ENCODE measurements around the gene KLHDC9.
"Not testable (repeated sequence)": the region's sequence is repeated elsewhere in the genome, so short reads cannot be mapped to it uniquely, and the experiment has no call there.

The KLHDC9 gene

GRCh38 chr1:161098210-161099068, at the start of gene KLHDC9:
KLHDC9 (plus strand) TSS chr1:161098361; CDS start chr1:161098536, 175 bp downstream.
- peak; percentile 26 for DNase-seq (ENCODE audit: low read depth)

- DNase-seq (ENCODE audit: low read depth), result no peak
These were observed 49.0 kb upstream of the KLHDC9 start for GRCh38 chr1:161048949-161049722.

- no peak for DNase-seq (ENCODE audit: low read depth)
These were observed 46.9 kb upstream of the KLHDC9 start for GRCh38 chr1:161051219-161051618.

GRCh38 chr1:161052899-161053298, 45.3 kb upstream of the KLHDC9 start:
- DNase-seq (ENCODE audit: low read depth), result no peak

- DNase-seq (ENCODE audit: low read depth), result no peak
These were observed 43.9 kb upstream of the KLHDC9 start for GRCh38 chr1:161054232-161054631.

- DNase-seq (ENCODE audit: low read depth), result no peak
These were observed 43.4 kb upstream of the KLHDC9 start for GRCh38 chr1:161054805-161055204.

- DNase-seq (ENCODE audit: low read depth), result no peak
These were observed 38.9 kb upstream of the KLHDC9 start for GRCh38 chr1:161059293-161059692.

- DNase-seq (ENCODE audit: low read depth), result no peak
These were observed 36.7 kb upstream of the KLHDC9 start for GRCh38 chr1:161061419-161061818.

- not testable (repeated sequence) for DNase-seq (ENCODE audit: low read depth)
These were observed 34.2 kb upstream of the KLHDC9 start for GRCh38 chr1:161063936-161064335.

GRCh38 chr1:161065681-161066080, 32.5 kb upstream of the KLHDC9 start:
- DNase-seq (ENCODE audit: low read depth), result not testable (repeated sequence)

GRCh38 chr1:161066694-161067093, 31.5 kb upstream of the KLHDC9 start:
- DNase-seq (ENCODE audit: low read depth), result no peak

GRCh38 chr1:161068306-161069234, 29.6 kb upstream of the KLHDC9 start:
- DNase-seq (ENCODE audit: low read depth), result peak; percentile 67

GRCh38 chr1:161069241-161069640, 28.9 kb upstream of the KLHDC9 start:
- no peak for DNase-seq (ENCODE audit: low read depth)

GRCh38 chr1:161069731-161070270, 28.4 kb upstream of the KLHDC9 start, which contains the start of gene ARHGAP30:
ARHGAP30 (minus strand) TSS chr1:161069891; CDS start chr1:161069624, 267 bp downstream.
- DNase-seq (ENCODE audit: low read depth), result peak; percentile 63

- DNase-seq (ENCODE audit: low read depth), result no peak
These were observed 27.4 kb upstream of the KLHDC9 start for GRCh38 chr1:161070761-161071160.

- peak; percentile 19 for DNase-seq (ENCODE audit: low read depth)
These were observed 26.2 kb upstream of the KLHDC9 start for GRCh38 chr1:161071886-161072371.

- DNase-seq (ENCODE audit: low read depth), result no peak
These were observed 25.3 kb upstream of the KLHDC9 start for GRCh38 chr1:161072751-161073449.

- DNase-seq (ENCODE audit: low read depth), result no peak
These were observed 24.6 kb upstream of the KLHDC9 start for GRCh38 chr1:161073474-161074121.

- no peak for DNase-seq (ENCODE audit: low read depth)
These were observed 23.3 kb upstream of the KLHDC9 start for GRCh38 chr1:161074676-161075368.

- no peak for DNase-seq (ENCODE audit: low read depth)
These were observed 21.8 kb upstream of the KLHDC9 start for GRCh38 chr1:161076410-161076809.
